ENCODE data around the gene RCOR1. TPM values are rescaled to one million over a fixed set of nuclear protein-coding genes. Genes with fewer than 3 reads are reported as not detected.
"Not testable (repeated sequence)": the region's sequence is repeated elsewhere in the genome, so short reads cannot be mapped to it uniquely, and the experiment has no call there.

RCOR1 gene
- total RNA-seq, 1 donor from 2014 or later, result 25.7 TPM

DNA sequence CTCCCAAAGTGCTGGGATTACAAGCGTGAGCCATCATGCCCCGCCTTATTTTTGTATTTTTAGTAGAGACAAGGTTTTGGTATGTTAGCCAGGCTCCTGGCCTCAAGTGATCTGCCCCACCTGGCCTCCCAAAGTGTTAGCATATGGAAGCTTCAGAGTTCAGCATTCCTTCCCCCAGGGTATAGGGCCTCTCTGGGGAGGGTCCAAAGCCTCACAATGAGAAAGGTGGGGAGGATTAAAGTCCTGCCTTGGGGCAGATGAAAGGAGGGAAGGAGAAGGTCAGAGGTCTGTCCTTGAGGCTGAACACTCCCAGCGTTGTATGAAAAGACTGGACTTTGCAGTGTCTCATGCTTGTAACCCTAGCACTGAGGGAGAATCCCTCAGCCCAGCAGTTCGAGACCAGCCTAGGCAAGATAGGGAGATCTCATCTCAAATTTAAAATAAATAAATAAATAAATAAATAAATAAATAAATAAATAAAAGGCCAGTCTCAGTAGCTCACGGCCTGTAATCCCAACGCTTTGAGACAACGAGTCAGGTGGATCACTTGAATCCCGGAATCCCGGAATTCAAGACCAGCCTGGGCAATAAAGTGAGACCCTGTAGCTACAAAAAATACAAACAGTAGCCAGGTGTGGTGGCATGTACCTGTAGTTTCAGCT is 22.0 kb upstream of the RCOR1 start:
- intact Hi-C loops (cut with micrococcal nuclease), result no loop called here

DNA sequence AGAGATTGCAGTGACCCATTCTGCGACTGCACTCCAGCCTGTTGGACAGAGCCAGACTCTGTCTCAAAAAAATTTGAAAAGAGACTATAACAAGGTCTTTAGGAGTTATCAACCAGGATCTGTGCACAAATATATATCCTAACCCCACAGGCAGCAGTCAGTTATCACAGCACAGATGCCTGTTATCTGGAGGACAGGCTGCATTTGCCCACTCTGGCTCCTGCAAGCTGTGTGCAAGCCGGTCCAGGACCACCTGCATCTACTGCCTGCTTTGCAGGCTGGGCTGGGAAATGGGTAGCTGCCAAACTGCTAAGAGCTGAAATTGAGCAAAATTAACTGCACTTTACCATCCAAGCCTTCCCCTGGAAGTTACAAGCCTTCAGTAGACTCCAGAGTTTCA is 21.4 kb upstream of the RCOR1 start:
- intact Hi-C loops (cut with micrococcal nuclease), result no loop called here

DNA sequence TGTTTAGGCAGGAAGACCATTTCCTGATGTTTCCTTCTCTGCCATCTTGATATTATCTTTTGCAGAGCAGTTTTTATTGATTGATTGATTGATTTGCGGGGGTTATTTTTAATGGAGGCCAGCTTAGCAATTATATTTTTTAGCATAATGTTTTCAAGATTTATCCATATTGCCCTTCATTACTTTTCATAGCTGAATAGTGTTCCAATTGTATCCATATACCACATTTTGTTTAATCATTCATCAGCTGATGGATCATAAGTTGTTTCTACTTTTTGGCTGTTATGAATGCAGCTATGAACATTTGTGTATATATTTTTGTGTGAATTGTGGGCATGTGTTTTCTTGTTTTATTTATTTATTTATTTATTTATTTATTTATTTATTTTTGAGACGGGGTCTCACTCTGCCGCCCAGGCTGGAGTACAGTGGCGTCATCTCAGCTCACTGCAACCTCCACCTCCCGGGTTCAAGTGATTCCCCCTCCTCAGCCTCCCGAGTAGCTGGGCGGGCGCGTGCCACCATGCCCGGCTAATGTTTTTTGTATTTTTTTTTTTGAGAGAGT is 20.9 kb upstream of the RCOR1 start:
- intact Hi-C loops (cut with micrococcal nuclease), result no loop called here

DNA sequence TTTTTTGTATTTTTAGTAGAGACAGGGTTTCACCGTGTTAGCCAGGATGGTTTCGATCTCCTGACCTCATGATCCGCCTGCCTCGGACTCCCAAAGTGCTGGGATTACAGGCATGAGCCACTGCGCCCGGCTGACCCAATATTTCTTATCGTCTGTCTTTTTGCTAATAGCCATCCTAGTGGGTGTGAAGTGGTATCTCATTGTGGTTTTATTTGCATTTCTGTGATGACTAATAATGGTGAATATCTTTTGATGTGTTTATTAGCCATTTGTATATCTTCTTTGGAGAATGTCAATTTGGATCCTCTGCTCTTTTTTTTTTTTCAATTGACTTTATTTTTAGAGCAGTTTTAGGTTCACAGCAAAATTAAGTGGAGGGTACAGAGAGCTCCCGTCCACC is 19.3 kb upstream of the RCOR1 start:
- intact Hi-C loops (cut with micrococcal nuclease), result not testable (repeated sequence)

DNA sequence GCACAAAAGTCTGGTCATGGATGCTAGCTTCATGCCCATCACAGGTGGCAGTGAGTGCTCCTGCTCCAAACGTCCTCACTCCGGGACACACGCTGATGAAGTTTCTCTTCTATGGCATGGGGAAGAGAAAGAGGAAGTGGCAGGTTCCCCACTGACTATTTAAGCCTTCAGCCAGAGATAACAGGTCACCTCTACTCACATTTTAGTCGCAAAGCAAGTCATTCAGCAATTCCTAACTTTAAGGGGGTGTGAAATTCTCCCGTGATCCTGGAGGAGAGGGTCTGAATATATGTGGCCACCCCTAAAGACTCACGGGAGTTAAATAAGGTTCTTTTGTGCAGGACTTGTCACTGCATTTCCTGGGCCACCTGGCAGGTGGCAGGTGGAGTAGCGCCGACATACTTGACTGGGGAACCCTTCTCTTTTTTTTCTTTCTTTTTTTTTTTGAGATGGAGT is 18.8 kb upstream of the RCOR1 start:
- intact Hi-C loops (cut with micrococcal nuclease), result no loop called here

DNA sequence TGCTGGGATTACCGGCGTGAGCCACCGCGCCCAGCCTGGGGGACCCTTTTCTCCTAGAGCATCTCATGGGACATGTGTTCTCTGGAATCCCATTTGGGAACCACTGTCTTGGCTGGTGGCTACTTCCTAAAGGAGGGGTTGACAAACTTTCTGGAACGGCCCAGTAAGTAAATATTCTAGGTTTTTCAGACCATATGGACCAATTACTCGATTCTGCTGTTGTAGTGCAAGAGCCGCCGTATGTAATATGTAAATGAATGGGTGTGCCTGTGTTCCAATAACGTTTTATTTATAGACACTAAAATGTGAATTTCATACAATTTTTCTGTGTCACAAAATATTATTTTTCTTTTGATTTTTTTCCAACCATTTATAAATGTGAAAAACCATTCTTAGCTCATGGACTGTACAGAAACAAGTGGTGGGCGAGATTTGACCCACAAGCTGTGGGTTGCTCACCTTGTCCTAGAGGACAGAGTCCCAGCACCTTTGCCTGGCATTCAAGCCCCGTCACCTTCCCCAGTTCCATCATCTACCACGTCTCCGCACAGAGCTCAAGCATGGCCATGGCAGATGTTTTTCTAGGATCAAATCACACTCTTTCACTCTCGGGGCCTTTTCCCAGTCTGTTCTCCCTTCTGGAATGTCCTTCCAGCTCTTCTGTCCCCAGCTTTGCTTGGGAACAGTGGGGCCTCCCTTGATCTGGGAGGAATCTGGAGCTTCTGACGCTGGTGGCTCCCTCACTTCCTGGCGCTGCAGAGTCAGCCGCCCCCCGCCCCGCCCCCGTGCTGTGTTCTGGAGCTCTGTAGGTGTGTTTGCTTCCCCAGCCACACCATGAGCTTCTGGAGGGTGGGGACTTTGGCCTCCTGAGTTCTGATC is 17.9 kb upstream of the RCOR1 start:
- intact Hi-C loops (cut with micrococcal nuclease), result no loop called here

DNA sequence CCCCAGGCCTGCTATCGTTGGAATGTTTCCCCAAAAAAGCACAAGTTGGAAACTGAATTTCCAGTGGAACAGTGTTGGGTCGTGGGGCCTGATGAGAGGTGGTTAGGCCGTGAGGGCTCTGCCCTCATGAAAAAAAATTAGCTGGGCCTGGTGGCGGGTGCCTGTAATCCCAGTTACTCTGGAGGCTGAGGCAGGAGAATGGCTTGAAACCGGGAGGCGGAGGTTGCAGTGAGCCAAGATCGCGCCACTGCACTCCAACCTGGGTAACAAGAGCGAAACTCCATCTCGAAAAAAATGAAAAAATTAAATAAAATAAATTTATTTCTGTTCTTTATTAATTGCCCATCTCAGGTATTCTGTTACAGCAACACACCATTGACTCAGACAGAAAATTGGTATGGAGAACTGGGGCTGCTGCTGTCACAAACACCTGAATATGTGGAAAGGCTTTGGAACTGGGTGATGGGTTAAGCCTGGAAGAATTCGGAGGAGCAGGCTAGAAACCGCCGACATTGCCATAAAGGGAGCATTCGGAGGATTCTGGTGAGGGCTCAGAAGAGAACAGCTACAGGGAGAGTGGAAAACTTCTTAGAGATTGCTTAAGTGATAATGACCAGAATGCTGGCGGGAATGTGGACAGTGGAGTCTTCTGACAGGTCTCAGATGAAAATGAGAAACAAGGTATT is 17.1 kb upstream of the RCOR1 start:
- intact Hi-C loops (cut with micrococcal nuclease), result no loop called here

DNA sequence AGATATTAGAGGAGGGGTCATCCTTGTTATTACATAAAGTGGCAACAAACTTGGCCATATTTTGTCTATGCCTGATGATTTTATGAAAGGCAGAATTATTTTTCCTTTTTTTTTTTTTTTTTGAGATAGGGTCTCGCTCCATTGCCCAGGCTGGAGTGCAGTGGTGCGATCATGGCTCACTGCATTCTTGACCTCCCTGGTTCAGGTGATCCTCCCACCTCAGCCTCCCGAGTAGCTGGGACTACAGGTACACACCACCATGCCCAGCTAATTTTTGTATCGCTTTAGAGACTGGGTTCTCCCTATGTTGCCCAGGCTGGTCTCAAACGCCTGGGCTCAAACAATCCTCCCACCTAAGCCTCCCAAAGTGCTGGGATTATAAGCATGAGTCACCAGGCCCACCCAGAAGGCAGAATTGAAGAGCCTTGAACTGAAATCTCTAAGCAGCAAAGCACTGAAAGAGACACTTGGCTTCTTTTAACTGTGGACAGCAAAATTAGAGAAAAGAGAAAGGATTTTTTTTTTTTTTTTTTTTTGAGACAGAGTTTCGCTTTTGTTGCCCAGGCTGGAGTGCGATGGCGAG is 16.5 kb upstream of the RCOR1 start:
- intact Hi-C loops (cut with micrococcal nuclease), result not testable (repeated sequence)

DNA sequence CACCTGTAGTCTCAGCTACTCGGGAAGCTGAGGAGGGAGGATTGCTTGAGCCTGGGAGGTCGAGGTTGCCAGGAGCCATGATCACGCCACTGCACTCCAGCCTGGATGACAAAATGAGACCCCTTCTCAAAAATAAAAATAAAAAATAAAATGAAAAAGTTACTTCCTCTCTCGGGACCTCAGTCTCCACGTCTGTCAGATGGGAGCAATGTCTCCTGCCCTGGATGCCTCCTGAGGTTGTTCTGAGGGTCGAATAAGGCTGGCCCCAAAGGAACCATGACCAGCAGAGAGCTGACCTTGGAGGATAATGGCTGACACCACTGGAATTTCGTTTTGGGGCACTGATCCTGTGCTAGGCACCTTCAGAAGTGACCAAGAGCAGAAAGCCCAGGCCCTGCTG is 13.6 kb upstream of the RCOR1 start:
- intact Hi-C loops (cut with micrococcal nuclease), result no loop called here

DNA sequence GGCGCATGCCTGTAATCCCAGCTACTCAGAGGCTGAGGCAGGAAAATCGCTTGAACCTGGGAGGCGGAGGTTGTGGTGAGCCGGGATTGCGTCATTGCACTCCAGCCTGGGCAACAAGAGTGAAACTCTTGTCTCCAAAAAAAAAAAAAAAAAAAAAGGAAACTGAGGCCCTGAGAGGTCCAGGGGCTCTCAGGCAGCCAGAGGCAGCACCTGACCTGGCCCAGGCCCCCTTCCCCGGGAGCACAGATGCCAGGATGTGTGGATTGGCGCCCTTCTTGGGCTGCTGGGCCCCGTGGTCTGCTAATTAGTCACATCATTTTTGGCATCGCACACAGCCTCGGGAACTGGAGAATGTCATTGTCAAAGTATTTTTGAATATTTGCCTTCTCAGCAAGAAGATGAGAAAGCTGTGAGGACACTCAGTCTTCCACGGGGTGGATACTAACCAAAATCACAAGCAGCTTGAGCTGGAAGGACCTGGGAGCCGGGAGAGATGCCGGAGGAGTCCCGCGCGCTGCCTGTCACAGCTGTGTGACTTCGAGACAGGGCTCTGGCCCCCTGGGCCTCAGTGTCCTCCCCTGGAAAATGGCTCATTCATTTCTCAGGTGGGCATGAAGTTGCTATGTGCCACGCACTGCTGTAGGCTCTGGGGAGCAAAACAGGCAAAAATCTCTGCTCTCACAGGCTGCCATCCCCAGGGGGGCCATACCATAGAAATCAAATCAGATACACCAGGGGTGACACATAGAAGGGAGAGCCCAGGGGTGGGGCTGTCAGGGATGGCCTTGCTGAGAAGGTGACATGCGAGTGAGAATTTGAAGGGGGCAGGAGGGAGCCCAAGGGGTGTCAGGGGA is 12.5 kb upstream of the RCOR1 start:
- intact Hi-C loops (cut with micrococcal nuclease), result no loop called here

DNA sequence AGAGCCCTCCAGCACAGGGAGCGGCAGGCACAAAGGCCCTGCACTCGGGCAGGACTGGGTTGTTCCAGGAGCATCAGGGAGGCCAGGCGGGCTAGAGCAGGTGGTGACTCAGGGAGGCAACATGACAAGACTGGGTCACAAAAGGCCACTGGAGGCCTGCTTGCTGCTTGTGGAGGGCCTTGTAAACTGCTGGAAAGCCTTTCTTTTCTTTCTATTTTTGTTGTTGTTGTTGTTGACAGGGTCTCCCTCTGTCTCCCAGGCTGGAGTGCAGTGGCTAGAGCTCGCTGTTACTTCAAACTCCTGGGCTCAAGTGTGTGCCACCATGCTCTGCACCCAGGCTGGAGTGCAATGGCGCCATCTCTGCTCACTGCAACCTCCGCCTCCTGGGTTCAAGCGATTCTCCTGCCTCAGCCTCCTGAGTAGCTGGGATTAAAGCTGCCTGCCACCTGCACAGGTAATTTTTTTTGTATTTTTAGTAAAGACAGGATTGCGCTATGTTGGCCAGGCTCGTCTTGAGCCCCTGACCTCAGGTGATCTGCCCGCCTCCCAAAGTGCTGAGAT is 11.8 kb upstream of the RCOR1 start:
- intact Hi-C loops (cut with micrococcal nuclease), result no loop called here

DNA sequence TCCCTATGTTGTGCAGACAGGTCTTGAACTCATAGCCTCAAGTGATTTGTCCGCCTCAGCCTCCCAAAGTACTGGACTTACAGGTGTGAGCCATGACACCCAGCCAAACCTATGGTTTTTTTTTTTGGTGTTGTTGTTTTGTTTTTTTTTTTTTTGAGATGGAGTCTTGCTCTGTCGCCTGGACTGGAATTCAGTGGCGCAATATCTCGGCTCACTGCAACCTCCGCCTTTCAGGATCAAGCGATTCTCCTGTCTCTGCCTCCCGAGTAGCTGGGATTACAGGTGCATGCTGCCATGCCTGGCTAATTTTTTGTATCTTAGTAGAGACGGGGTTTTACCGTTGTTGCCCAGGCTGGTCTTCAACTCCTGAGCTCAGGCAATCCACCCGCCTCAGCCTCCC is 11.3 kb upstream of the RCOR1 start:
- intact Hi-C loops (cut with micrococcal nuclease), result no loop called here

DNA sequence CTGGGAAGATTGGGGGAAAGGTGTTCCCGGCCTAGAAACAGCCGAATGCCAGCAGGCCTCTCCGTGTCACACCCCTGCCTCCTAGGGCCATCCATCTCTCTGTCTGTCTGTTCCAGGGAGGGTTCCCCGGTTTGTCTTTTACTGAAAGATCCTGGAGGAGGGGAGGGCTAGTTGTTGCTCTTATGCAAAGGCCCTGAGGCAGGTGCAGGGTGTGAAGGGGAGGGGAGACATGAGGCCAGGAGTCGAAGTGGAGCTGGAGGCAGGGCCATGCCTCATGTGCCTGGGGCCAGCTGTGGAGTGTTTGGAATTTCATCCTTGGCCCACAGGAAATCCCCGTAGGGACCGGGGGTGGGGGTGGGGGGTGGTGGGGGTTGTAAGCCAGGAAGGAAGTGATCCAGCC is 8.7 kb upstream of the RCOR1 start:
- intact Hi-C loops (cut with micrococcal nuclease), result no loop called here

DNA sequence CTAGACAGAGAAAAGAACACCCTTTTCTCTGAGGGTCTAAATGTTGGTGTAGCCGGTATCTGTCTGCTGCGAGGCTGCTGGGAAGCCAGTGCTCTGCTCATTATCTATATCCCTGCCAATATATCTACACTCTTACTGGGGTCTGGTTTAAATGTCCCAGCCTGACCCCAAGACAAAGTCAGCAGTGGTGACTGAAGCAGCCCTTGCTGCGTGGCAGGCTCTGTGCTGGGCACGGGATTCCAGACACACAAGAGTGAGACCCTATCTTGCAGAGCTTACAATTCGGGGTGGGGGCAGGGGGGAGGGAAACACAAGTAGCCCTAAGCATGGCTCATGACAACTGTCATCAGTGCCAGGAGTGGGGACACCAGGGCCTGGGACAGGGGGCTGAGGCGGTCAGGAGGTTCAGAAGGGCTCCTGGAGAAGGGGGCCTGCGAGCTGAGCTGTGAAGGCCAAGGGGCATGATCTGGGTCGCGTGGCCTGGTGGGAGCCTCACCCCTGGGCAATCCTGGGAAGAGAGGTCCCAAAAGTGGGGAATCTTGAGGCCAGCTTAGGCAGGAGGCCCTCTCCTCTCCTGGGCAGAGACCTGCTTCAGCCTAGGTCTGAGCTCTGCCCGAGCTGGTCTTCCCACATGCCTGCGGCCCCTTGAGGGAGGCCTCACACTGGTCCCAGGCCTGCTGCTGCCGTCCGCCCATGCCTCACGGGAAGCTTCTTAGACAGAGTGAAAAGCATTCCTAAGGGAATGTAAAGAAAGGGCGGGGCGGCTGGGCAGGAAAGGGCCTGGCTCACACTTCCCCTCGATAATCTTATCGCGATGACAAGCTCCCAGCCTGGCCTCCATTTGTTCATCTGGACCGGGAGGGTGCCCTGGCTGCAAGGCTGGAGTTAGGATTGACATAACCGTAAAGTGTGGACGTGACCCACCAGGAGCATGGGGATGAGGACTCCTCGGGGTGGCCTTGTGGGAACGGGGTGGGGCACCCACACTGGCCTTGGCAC is 7.3 kb upstream of the RCOR1 start:
- intact Hi-C loops (cut with micrococcal nuclease), result no loop called here

DNA sequence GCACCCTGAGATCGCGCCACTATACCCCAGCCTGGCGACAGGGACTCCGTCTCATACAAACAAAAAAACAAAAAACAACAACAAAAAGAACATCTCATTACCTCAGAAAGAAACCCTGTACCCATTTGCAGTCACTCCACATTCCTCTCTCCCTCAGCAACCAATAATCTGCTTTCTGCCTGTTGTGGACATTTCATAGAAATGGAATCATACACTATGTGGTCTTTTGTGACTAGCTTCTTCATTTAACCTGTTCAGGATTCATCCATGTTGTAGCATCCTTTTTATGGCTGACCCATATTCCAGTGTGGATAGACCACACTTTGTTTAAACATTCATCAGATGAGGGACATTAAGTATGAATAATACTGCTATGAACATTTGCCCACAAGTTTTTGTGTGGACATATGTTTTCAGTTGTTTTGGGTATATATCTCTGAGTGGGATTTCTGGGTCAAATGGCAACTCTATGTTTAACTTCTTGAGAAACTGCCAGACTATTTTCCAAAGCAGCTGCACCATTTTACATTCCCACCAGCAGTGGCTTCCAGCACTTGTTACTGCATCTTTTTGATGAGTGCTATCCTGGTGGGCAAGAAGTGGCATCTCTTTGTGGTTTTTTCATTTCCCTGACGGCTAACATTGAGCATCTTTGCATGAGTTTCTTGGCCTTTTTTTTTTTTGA is 5.9 kb upstream of the RCOR1 start:
- intact Hi-C loops (cut with micrococcal nuclease), result no loop called here

DNA sequence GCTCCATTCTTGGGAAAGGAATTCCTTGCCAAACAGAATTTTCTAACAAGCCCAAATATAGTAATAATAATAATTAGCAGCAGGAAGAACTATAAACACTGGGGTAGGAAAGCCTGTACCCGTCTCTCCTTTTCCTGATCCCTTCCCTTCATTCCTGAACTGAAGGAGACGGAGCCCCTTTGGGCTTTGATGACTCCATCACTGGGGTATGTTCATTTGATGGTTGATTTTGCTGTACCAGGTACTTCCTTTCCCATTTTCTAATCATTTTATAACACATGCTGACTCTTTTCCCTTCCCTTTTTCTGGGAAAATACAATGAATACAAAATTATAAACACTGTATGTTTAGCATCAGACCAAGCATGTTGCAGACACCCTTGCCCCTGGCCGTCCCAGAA is 3.6 kb upstream of the RCOR1 start:
- intact Hi-C loops (cut with micrococcal nuclease), result no loop called here

DNA sequence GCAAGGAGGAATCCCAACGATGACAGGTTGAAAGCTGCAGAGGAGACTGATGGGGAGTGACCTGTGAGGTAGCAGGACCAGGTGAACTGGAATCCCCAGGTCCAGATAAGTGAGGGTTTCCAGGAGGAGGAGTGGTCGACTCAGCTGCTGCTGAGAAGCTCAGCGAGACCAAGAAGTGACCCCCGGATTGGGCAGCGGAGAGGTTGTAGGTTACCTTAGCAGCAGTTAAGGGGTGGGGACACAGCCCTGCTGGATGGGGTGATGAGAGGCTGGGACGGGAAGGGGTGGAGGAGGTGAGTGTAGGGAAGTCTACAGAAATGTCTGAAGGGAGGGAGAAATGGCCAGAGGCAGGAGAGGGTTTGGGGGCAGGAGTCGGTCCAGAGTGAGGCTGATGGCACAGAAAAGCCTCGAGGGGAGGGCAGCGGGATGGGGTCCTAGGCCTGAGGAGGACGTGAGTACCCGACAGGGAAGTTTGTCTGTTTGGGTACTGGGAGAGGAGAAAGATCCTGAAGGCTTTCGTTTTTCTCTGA is 2.6 kb upstream of the RCOR1 start:
- intact Hi-C loops (cut with micrococcal nuclease), result loop anchor here (5.0 to 10.0 kb wide), 3 partner anchors 503 to 828 kb away; partner anchors contain the start of genes EIF5, HSP90AA1 and PPP2R5C

DNA sequence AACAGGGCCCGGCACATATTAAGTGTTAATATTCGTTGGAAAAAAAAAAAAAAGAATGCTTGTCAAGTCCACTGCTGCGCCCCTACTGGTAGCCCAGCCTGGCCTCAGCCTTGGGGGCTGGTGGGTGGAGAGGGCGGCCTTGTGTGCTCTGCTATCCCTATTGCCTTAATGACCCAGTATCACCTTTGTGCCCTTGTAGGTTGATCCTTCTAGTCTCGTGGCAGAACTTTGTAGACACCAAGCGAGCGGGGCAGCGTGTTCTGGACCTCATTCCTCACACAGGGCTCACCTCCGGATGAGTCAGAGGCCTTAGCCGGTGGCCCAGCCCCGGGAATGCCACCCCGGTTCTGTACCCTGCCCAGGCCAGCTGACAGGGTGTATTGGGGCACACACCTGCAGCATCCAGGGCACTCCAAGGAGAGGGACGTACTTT is 1.8 kb upstream of the RCOR1 start:
- intact Hi-C loops (cut with micrococcal nuclease), result loop anchor here (5.0 to 10.0 kb wide), 3 partner anchors 503 to 828 kb away; partner anchors contain the start of genes EIF5, HSP90AA1 and PPP2R5C

Measured in T-helper 2 cell treated with Interferon-gamma antibody and Interleukin-4, amounts not matched to agents 100 ng/mL and 5 ng/mL, for 36 hours (primary cell).